IMR-90 (cell line): Measurements from ENCODE around the gene RPL23.

ENCODE experiments used
- RCOR1 ChIP-seq: IDR thresholded peaks from 2 replicates; pipeline ENCODE4 v1.6.1; 2012; ENCODE audit warnings: mild to moderate bottlenecking, low read length, improper control_type of control experiment; ENCODE audit not compliant: insufficient replicate concordance
- TF ChIP-seq, protein P1 (sequence below): conservative IDR thresholded peaks from 2 replicates; pipeline ENCODE4 v1.5.1; 2012; ENCODE audit warnings: mild to moderate bottlenecking, low read depth, low read length, improper control_type of control experiment

DNA sequence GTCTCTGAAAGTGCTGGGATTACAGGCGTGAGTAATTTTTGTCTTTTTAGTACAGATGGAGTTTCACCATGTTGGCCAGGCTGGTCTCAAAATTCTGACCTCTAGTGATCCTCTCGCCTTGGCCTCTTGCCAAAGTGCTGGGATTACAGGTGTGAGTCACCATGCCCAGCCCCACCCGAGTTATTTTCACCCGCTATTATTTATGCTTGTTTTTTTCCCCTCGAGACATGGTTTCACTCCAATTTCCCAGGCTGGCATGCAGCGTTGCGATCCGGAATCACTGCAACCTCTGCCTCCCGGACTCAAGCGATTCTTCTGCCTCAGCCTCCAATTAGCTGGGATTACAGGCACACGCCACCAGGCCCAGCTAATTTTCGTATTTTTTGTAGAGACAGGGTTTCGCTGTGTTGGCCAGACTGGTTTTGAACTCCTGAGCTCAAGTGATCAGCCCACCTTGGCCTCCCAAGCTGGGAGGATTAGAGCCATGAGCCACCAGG, 9.2 kb downstream of the RPL23 start:
- TF ChIP-seq, protein P1, sequence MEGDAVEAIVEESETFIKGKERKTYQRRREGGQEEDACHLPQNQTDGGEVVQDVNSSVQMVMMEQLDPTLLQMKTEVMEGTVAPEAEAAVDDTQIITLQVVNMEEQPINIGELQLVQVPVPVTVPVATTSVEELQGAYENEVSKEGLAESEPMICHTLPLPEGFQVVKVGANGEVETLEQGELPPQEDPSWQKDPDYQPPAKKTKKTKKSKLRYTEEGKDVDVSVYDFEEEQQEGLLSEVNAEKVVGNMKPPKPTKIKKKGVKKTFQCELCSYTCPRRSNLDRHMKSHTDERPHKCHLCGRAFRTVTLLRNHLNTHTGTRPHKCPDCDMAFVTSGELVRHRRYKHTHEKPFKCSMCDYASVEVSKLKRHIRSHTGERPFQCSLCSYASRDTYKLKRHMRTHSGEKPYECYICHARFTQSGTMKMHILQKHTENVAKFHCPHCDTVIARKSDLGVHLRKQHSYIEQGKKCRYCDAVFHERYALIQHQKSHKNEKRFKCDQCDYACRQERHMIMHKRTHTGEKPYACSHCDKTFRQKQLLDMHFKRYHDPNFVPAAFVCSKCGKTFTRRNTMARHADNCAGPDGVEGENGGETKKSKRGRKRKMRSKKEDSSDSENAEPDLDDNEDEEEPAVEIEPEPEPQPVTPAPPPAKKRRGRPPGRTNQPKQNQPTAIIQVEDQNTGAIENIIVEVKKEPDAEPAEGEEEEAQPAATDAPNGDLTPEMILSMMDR: no peak
- TF ChIP-seq RCOR1: no peak
